AG09319 (cell line): ENCODE data around the gene PXMP4.

Experiments used
- DNase-seq: peaks from one replicate; pipeline ENCODE4 v3.0.0-alpha.2; 2010; ENCODE audit warnings: low read depth; ENCODE audit errors: extremely low read depth
- CTCF ChIP-seq: IDR thresholded peaks from 2 replicates; pipeline ENCODE4 v1.5.1; 2011; ENCODE audit warnings: low read depth, mild to moderate bottlenecking, inconsistent platforms, low read length, moderate library complexity

The PXMP4 gene

GRCh38 chr20:33725607-33726264 is 5.6 kb upstream of the PXMP4 start:
- TF ChIP-seq CTCF: no peak
- no peak for DNase-seq

- no peak for TF ChIP-seq CTCF
- no peak for DNase-seq
These were observed 4.5 kb upstream of the PXMP4 start for GRCh38 chr20:33724439-33725094.

- no peak for DNase-seq
- TF ChIP-seq CTCF: no peak
These were observed 1.5 kb upstream of the PXMP4 start for GRCh38 chr20:33721391-33722140.

- DNase-seq: no peak
- no peak for TF ChIP-seq CTCF
These were observed 677 bp downstream of the PXMP4 start for GRCh38 chr20:33719277-33719988.

- TF ChIP-seq CTCF: no peak
- DNase-seq: no peak
These were observed 3.6 kb downstream of the PXMP4 start for GRCh38 chr20:33716498-33716897.

GRCh38 chr20:33713865-33714367 is 6.2 kb downstream of the PXMP4 start:
- no peak for TF ChIP-seq CTCF

More at GRCh38 chr20:33713865-33714367, 6.2 kb downstream of the PXMP4 start:
- no peak for DNase-seq
